ENCODE data around the gene RAB40B. TPM values are rescaled to one million over a fixed set of nuclear protein-coding genes. Genes with fewer than 3 reads are reported as not detected.
A peak's percentile ranks its signal among the peaks of the same experiment; 100 is the strongest.

RAB40B gene
- polyA plus RNA-seq, 1 experiment: 5.4 TPM

- POLR2A ChIA-PET: no interaction called here
Measured at GRCh38 chr17:82718986-82719685, 20.6 kb upstream of the RAB40B start.

DNA sequence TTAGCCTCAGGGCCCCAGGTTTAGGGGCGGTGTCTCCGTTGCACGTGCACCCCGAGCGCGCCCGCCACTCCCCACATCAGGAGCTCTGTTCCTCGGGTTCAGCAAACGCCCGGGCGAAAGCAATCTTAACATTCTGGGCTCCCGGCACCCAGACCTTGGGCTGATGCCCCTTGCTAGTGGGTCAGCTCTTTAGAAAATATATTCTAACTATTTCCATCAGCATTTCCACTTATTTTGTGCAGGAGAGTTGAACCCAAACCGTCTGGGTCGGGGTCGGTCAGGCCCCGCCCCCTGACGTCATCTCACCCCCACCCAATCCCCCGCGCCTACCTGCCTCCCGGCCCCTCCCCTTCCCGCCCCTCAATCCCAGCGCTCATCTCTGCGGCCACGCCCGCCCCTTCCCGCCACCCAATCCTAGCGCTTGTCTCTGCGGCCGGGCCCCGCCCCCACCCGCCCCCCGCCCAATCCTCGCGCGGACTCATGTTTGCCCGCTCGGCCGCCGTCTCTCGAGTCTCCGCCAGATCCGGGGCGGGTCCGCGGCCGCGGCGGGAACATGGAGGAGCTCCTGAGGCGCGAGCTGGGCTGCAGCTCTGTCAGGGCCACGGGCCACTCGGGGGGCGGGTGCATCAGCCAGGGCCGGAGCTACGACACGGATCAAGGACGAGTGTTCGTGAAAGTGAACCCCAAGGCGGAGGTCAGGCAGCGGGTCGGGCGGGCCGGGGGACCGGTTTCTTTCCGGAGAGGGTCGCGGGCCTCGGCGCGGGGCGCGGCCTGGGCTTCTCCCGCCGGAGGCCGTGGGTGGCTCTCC is 17.9 kb upstream of the RAB40B start, which contains the start of gene FN3KRP:
Gene FN3KRP (plus strand): TSS at position 504 of the 808 bp plus-strand sequence. CDS start 50 bp downstream, at position 554.
- peak; percentile 51 for DNase-seq (ENCODE audit: low read depth, low spot score)
- TF ChIP-seq CTCF (IDR thresholded peaks at IDR 0.05; ENCODE audit: low read depth, low read length): no peak
- H3K27ac ChIP-seq (ENCODE audit: low read depth, low read length): no peak within 1 kb of the TSS
- CTCF ChIA-PET: interaction anchor here (0.6 kb wide), 1 partner anchor 48 kb away, joined by 3 read pairs; no protein-coding TSS in a partner anchor
- POLR2A ChIA-PET: interaction anchor here (0.6 to 1.0 kb wide), 6 partner anchors 8 to 1946 kb away, joined by 3 to 10 read pairs (median 6); no protein-coding TSS in a partner anchor
- peak within 1 kb of the TSS; percentile 80 for H3K4me3 ChIP-seq (ENCODE audit: low read depth, low read length)
- no peaks in the 10 kb centered on the region; the same call in 1 of the 2 replicates for H3K9me3 ChIP-seq (ENCODE audit: control insufficient read depth, insufficient read depth, low read length)
- no peaks in the 10 kb centered on the region for H3K27me3 ChIP-seq (ENCODE audit: control insufficient read depth, insufficient read depth, low read length)

More at GRCh38 chr17:82718986-82719685, 20.6 kb upstream of the RAB40B start:
- Histone ChIP-seq H3K27me3 (ENCODE audit: control insufficient read depth, insufficient read depth, low read length) (no peaks in the 10 kb centered on the region), H3K27ac (ENCODE audit: low read depth, low read length) (no peak overlapping the region), H3K9me3 (ENCODE audit: control insufficient read depth, insufficient read depth, low read length) (no peaks in the 10 kb centered on the region; the same call in 1 of the 2 replicates), H3K4me3 (ENCODE audit: low read depth, low read length) (no peak overlapping the region)
- TF ChIP-seq CTCF (IDR thresholded peaks at IDR 0.05; ENCODE audit: low read depth, low read length): no peak
- CTCF ChIA-PET: interaction anchor here (0.7 kb wide), 1 partner anchor 52 kb away, joined by 6 read pairs; no protein-coding TSS in a partner anchor
- DNase-seq (ENCODE audit: low read depth, low spot score): no peak

DNA sequence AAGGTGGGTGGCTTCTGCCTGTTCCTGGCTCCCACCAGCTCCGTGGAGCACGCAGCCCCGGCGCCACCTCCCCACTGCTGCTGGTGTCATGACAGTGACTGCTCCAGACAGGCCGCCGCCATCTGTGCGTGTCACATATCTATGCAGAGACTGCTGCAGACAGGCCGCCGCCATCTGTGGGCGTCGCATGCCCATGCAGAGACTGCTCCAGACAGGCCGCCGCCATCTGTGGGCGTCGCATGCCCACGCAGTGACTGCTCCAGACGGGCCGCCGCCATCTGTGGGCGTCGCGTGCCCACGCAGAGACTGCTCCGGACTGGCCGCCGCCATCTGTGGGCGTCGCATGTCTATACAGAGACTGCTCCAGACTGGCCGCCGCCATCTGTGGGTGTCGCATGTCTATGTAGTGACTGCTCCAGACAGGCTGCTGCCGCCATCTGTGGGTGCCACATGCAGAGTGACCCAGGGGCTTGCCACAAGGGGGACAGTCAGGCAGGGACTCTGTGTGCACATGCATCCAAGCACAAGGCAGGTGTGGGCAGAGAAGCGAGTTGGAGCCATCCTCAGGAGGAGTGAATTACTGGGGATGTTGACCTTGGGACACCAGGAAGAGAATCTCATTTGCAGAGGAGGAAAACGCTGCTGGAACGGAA is 14.7 kb upstream of the RAB40B start:
- POLR2A ChIA-PET: no interaction called here
- DNase-seq (ENCODE audit: low read depth, low spot score): no peak

DNA sequence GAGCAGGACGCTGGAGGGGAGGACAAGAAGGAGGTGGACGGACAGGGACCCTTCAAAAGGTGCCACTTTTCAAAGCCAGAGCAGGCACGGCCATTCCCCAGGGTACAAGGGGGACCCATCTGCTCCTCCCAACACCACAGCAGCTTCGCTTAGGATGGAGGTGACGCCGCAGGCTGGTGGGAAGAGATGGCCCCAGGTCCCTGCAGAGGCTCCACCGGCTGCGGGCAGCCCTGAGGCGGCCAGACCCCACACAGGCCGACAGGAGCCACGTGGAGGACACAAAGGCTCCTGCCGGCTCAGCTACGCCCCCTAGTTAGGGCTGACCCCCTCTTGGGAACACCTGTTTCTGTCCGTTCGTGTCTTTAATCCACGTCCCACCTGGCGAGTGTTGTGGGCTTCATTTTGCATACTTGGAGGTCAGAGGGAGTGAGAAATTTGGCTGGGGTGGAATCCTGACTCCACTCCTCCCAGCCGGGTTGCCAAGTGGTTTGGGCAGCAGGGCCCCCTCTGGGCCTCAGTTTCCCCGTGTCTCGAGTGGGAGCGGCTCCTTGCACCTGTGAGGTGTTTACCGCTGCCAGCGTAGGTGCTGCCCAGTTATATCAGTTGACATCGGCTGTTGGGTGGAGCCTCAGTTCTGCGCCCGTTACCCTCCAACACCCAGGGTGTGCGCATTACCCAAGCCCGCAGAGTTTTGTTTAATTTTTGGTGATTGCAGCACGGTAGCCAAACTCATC is 12.2 kb upstream of the RAB40B start:
- DNase-seq (ENCODE audit: low read depth, low spot score): no peak
- Histone ChIP-seq H3K9me3 (ENCODE audit: control insufficient read depth, insufficient read depth, low read length) (no peaks in the 10 kb centered on the region; the same call in 1 of the 2 replicates), H3K27ac (ENCODE audit: low read depth, low read length) (no peak overlapping the region), H3K27me3 (ENCODE audit: control insufficient read depth, insufficient read depth, low read length) (peaks cover 4% of the 10 kb centered on the region), H3K4me3 (ENCODE audit: low read depth, low read length) (no peak overlapping the region)
- CTCF ChIA-PET: interaction anchor here (1.2 kb wide), 1 partner anchor 42 kb away, joined by 3 read pairs; no protein-coding TSS in a partner anchor
- no peak for TF ChIP-seq CTCF (IDR thresholded peaks at IDR 0.05; ENCODE audit: low read depth, low read length)
- POLR2A ChIA-PET: no interaction called here

More for the DNA sequence above, 14.7 kb upstream of the RAB40B start:
- CTCF ChIA-PET: no interaction called here
- Histone ChIP-seq H3K27me3 (ENCODE audit: control insufficient read depth, insufficient read depth, low read length) (peaks cover 4% of the 10 kb centered on the region), H3K9me3 (ENCODE audit: control insufficient read depth, insufficient read depth, low read length) (no peaks in the 10 kb centered on the region; the same call in 1 of the 2 replicates), H3K4me3 (ENCODE audit: low read depth, low read length) (no peak overlapping the region), H3K27ac (ENCODE audit: low read depth, low read length) (no peak overlapping the region)
- no peak for TF ChIP-seq CTCF (IDR thresholded peaks at IDR 0.05; ENCODE audit: low read depth, low read length)

All from AG04450 (cell line).